Ovary (tissue), 9 donors: ENCODE results near the gene HSF5. TPM values are rescaled to one million over a fixed set of nuclear protein-coding genes. Genes with fewer than 3 reads are reported as not detected.

Experiments
- DNase-seq, 5 donors: peaks; one replicate each; pipeline ENCODE4 v3.0.0-alpha.2; 2019 to 2020
- H3K27ac ChIP-seq, 2 donors: fragments of 200-600 bp; one replicate each; pipeline versions ENCODE4 v1.5.1 to v1.8.0; 2019 to 2022
- H3K27me3 ChIP-seq: fragments of 200-600 bp; one replicate; pipeline ENCODE4 v1.8.0; 2022
- H3K36me3 ChIP-seq: fragments of 200-600 bp; sonication (generic); one replicate; pipeline ENCODE4 v1.5.1; 2019
- H3K4me1 ChIP-seq: one replicate; pipeline ENCODE4 v1.8.1; 2013; ENCODE audit warnings: mild to moderate bottlenecking, moderate library complexity; ENCODE audit not compliant: insufficient read depth
- H3K4me3 ChIP-seq: fragments of 200-600 bp; sonication (generic); one replicate; pipeline ENCODE4 v1.5.1; 2017
- H3K9me3 ChIP-seq, 2 donors: fragments of 200-600 bp in 1 of 2; sonication (generic) in 1 of 2; one replicate each; pipeline versions ENCODE4 v1.5.1 to v1.8.1; 2013 to 2019; ENCODE audit warnings: mild to moderate bottlenecking in 1 of 2, moderate library complexity in 1 of 2
- EP300 ChIP-seq: sonication (generic); formaldehyde crosslinking; IDR thresholded peaks from one replicate; pipeline ENCODE4 v1.6.1; 2017; ENCODE audit warnings: antibody characterized with exemption
- POLR2A ChIP-seq: fragments of 450-650 bp; IDR thresholded peaks from one replicate; pipeline ENCODE4 v1.6.1; 2017; ENCODE audit warnings: antibody characterized with exemption, mild to moderate bottlenecking, moderate library complexity
- WGBS, 3 donors: extraction: QIAGEN DNeasy Blood & Tissue Kit in 1 of 3; methylation state at CpG; one replicate each; pipeline versions ENCODE4 v1.1.5 to v1.1.7; 2013 to 2017; 5-methylcytosine and 5-hydroxymethylcytosine counted together
- intact Hi-C, 4 donors: fragments of 100-400 bp; cut with DNase I; formaldehyde crosslinking; loops; one replicate each; pipeline versions ENCODE4 v1.11.0 to v1.15.1; 2022 to 2023
- polyA plus RNA-seq, 2 donors: library from polyadenylated mRNA; stranded (reverse); fragments of 200-250 nt in 1 of 2; fragments of 350-450 nt in 1 of 2; fragmentation: Illumina TruSeq in 1 of 2; extraction: RNeasy Lipid Tissue Mini Kit (QIAGEN cat#74804) in 1 of 2; gene quantifications; one replicate each; pipeline ENCODE4 v1.2.3, GENCODE V29; 2013 to 2014
- total RNA-seq, 7 donors: library from RNA; depleted of rRNA in 2 of 7; stranded (reverse); fragments of >200 nt in 2 of 7; fragmentation: NEBNext Ultra II Directional in 3 of 7; extraction: Animal tissue kit (Norgen Biotek cat#: 25700) in 3 of 7; gene quantifications; one replicate each; pipeline versions ENCODE4 v1.1.0 to v1.2.4, GENCODE V29; 2016 to 2023
- TF ChIP-seq, protein P1 (sequence below), 3 donors: fragments of 450-650 bp in 2 of 3; fragments of 200-600 bp in 1 of 3; IDR thresholded peaks; one replicate each; pipeline versions ENCODE4 v1.5.1 to v1.8.0; 2016 to 2022; ENCODE audit warnings: antibody characterized with exemption in 3 of 3, mild to moderate bottlenecking in 1 of 3
- donor health status: DM: no; HTN: no; CAD: no; lungs with moderate emphysema.
- donor health status: DM: no; HTN: no; CAD: no.
- donor health status: Bipolar disorder and iron deficiency.
- donor health status: DM: yes; HTN: yes; CAD: no.
- donor health status: DM: no; HTN: no; CAD: no.
- donor health status: DM: yes; HTN: yes; CAD: no.

Gene HSF5
- total and polyA plus RNA-seq, 9 donors, result 0.05 TPM; not detected in 7

DNA sequence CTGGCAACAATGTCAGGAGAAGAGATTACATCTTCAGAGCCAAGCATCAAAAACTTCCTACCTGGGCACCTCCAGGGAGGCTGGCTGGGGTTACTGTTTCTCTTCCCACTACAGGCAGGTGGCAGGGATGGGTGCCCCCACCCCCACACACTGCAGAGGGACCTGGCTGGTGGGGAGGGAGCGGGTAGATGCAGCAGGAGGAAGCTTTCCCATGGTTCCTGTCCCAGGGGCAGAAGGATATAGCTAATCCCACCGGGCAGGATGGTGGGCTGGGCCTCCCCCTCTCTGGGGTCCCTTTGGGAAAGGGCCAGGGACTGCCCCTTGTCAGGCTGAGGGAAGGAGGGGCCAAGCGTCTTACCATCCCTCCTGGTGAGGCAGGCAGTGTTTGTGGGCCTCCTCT lies 42.9 kb upstream of the HSF5 start:
- TF ChIP-seq POLR2A, result no peak
- TF ChIP-seq, protein P1, sequence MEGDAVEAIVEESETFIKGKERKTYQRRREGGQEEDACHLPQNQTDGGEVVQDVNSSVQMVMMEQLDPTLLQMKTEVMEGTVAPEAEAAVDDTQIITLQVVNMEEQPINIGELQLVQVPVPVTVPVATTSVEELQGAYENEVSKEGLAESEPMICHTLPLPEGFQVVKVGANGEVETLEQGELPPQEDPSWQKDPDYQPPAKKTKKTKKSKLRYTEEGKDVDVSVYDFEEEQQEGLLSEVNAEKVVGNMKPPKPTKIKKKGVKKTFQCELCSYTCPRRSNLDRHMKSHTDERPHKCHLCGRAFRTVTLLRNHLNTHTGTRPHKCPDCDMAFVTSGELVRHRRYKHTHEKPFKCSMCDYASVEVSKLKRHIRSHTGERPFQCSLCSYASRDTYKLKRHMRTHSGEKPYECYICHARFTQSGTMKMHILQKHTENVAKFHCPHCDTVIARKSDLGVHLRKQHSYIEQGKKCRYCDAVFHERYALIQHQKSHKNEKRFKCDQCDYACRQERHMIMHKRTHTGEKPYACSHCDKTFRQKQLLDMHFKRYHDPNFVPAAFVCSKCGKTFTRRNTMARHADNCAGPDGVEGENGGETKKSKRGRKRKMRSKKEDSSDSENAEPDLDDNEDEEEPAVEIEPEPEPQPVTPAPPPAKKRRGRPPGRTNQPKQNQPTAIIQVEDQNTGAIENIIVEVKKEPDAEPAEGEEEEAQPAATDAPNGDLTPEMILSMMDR (IDR thresholded peaks at IDR 0.05), result no peak
- no peak for TF ChIP-seq EP300
- intact Hi-C loops, result no loop called here
- peak overlapping the region; percentile 52 for H3K4me3 ChIP-seq
- peaks cover 5% of the 10 kb centered on the region for H3K4me1 ChIP-seq
- no peaks in the 10 kb centered on the region for H3K27me3 ChIP-seq
- peak in 1 of 5 donors; percentile 22 for DNase-seq
- no peaks in the 10 kb centered on the region for H3K36me3 ChIP-seq
- no peaks in the 10 kb centered on the region for H3K9me3 ChIP-seq
- peak overlapping the region; percentile 59 to 72 for H3K27ac ChIP-seq
- WGBS, 3 donors, result 47 to 64% (median 50%) methylated on average over 3 of the region's 3 CpGs

DNA sequence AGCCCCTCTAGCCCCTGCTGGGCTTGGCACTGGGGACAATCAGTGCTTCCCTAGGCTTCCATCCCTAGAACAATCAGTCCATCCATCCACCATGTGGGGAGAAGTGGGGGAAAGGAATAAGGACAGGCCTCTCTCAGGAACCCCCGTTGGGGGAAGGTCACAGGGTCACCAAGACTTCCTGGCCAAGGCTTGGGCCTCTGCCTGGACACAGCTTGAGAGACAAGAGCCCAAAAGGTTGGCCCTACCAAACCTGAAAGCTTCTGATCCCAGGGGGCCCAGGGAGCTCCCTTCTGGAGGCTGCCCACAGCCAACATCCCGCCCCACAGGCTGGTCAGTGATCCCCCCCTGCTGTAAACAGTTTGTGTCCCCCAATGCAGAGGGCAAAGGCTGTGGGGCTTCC lies 42.4 kb upstream of the HSF5 start:
- TF ChIP-seq EP300 (no peak), POLR2A (no peak)
- TF ChIP-seq, protein P1 (IDR thresholded peaks at IDR 0.05), result no peak
- H3K27me3 ChIP-seq, result no peaks in the 10 kb centered on the region
- intact Hi-C loops, result no loop called here
- peaks cover 5% of the 10 kb centered on the region for H3K4me1 ChIP-seq
- 55 to 77% (median 65%) methylated on average over 2 of the region's 2 CpGs for WGBS, 3 donors
- no peak overlapping the region for H3K4me3 ChIP-seq
- no peaks in the 10 kb centered on the region for H3K9me3 ChIP-seq
- DNase-seq, result no peak
- no peak overlapping the region for H3K27ac ChIP-seq
- H3K36me3 ChIP-seq, result no peaks in the 10 kb centered on the region

DNA sequence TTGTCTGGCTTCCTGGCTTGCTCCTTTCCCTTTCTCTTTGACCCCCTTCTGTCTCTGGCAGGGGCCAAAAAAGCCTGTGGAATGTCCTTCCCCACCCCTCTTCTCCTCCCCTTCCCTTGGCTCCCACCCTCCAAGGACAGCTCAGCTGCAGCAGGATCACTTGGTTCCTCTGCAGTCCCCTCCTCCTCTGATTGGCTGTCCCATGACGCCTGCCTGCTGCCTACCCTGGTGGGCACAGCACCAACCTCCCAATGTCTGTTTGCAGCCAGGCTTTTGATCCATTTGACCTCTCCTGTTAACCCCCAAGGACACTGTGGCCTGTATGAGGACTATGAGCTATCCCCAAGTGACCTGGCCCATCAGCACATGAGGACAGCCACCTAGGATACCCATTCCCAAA lies 41.1 kb upstream of the HSF5 start:
- TF ChIP-seq POLR2A, result no peak
- TF ChIP-seq, protein P1 (IDR thresholded peaks at IDR 0.05), result no peak
- Histone ChIP-seq H3K4me3 (no peak overlapping the region), H3K36me3 (no peaks in the 10 kb centered on the region), H3K27ac (peak overlapping the region in 1 of 2 donors; percentile 32), H3K9me3 (no peaks in the 10 kb centered on the region), H3K27me3 (no peaks in the 10 kb centered on the region), H3K4me1 (peaks cover 5% of the 10 kb centered on the region)
- intact Hi-C loops, result loop anchor here in 1 of 4 donors (10.0 kb wide), 1 partner anchor 476 kb away; no protein-coding TSS in a partner anchor
- no peak for DNase-seq
- 19 to 38% (median 33%) methylated on average over 1 of the region's 1 CpG for WGBS, 3 donors

DNA sequence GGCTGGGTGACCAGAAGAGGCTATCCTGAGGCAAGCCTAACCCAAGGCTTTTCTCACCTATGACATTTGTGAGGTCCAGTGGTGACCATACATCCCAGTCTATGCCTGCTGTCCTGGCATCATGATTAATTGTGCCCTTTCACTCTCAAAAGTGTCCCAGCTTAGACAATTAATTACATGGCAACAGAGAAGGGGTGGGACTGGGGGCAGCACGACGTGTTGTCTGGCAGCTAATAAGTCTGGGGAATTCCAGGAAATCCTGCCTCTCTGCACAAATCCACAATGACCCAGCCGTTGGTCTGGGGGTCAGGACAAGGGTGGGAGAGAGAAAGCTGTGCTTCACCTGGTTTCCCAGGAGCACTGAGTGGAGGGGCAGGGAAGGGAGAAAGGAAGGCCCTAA lies 40.2 kb upstream of the HSF5 start:
- intact Hi-C loops, result loop anchor here in 1 of 4 donors (10.0 kb wide), 1 partner anchor 476 kb away; no protein-coding TSS in a partner anchor
- TF ChIP-seq, protein P1 (IDR thresholded peaks at IDR 0.05), result no peak
- TF ChIP-seq EP300 (no peak), POLR2A (no peak)
- Histone ChIP-seq H3K27me3 (no peaks in the 10 kb centered on the region), H3K27ac (no peak overlapping the region), H3K36me3 (no peaks in the 10 kb centered on the region), H3K4me3 (no peak overlapping the region), H3K9me3 (no peaks in the 10 kb centered on the region), H3K4me1 (peaks cover 5% of the 10 kb centered on the region)
- WGBS, 3 donors, result 21 to 26% (median 23%) methylated on average over 3 of the region's 3 CpGs
- DNase-seq, result no peak
